GM23338 (cell line): ENCODE results near the gene DOCK1. TPM values are rescaled to one million over a fixed set of nuclear protein-coding genes. Genes with fewer than 3 reads are reported as not detected.

Source experiments
- ATAC-seq: fragments of 200-7000 bp; cut with Tn5 transposase; 3 replicates; pipeline ENCODE4 v1.9.1; 2020
- DNase-seq: peaks from one replicate; pipeline ENCODE4 v3.0.0-alpha.2; 2015; ENCODE audit warnings: low spot score
- H2AFZ ChIP-seq: fragments of 200-600 bp; sonication (generic); 2 replicates; pipeline ENCODE4 v1.8.0; 2016; ENCODE audit warnings: antibody characterized with exemption, mild to moderate bottlenecking, moderate library complexity
- H3F3A ChIP-seq: fragments of 200-600 bp; sonication (generic); replicated peaks from 2 replicates; pipeline ENCODE4 v1.8.0; 2017; ENCODE audit warnings: antibody characterized with exemption, mixed run types, low read depth
- H3K27ac ChIP-seq: fragments of 200-600 bp; sonication (generic); 2 replicates; pipeline ENCODE4 v1.6.1; 2016; ENCODE audit warnings: low read depth
- H3K27me3 ChIP-seq: fragments of 200-600 bp; sonication (generic); 2 replicates; pipeline ENCODE4 v1.8.0; 2016; ENCODE audit warnings: mild to moderate bottlenecking, mixed run types, moderate library complexity; ENCODE audit not compliant: insufficient read depth
- H3K36me3 ChIP-seq: fragments of 200-600 bp; sonication (generic); 2 replicates; pipeline ENCODE4 v1.8.0; 2016; ENCODE audit warnings: mild to moderate bottlenecking; ENCODE audit not compliant: insufficient read depth
- H3K4me1 ChIP-seq: fragments of 200-600 bp; sonication (generic); 2 replicates; pipeline ENCODE4 v1.8.0; 2016; ENCODE audit warnings: mild to moderate bottlenecking, moderate library complexity; ENCODE audit not compliant: insufficient read depth
- H3K4me2 ChIP-seq: fragments of 200-600 bp; sonication (generic); 2 replicates; pipeline ENCODE4 v1.7.1; 2017; ENCODE audit warnings: mixed run types
- H3K4me3 ChIP-seq: fragments of 200-600 bp; sonication (generic); 2 replicates; pipeline ENCODE4 v1.6.1; 2016; ENCODE audit warnings: mixed run types
- H3K79me2 ChIP-seq: fragments of 200-600 bp; sonication (generic); replicated peaks from 2 replicates; pipeline ENCODE4 v1.8.0; 2017; ENCODE audit warnings: mild to moderate bottlenecking; ENCODE audit not compliant: insufficient read depth
- H3K9me2 ChIP-seq: fragments of 200-600 bp; sonication (generic); 2 replicates; pipeline ENCODE4 v1.8.0; 2017; ENCODE audit not compliant: insufficient read depth
- H4K20me1 ChIP-seq: fragments of 200-600 bp; sonication (generic); replicated peaks from 2 replicates; pipeline ENCODE4 v1.8.0; 2017; ENCODE audit warnings: mild to moderate bottlenecking; ENCODE audit not compliant: insufficient read depth
- H3K27ac Mint-ChIP-seq: 2 replicates; pipeline ENCODE4 v1.8.0; 2020; ENCODE audit warnings: inconsistent platforms, mild to moderate bottlenecking, moderate library complexity, mixed read lengths
- H3K27me3 Mint-ChIP-seq: 3 replicates; pipeline ENCODE4 v1.8.0; 2022; ENCODE audit warnings: low read depth, mild to moderate bottlenecking, moderate library complexity, mixed read lengths, inconsistent platforms; ENCODE audit not compliant: insufficient read depth, poor library complexity
- H3K36me3 Mint-ChIP-seq: 3 replicates; pipeline ENCODE4 v1.8.0; 2021; ENCODE audit warnings: low read depth, mild to moderate bottlenecking, inconsistent platforms, moderate library complexity, mixed read lengths
- H3K4me1 Mint-ChIP-seq: 3 replicates; pipeline ENCODE4 v1.8.0; 2020; ENCODE audit warnings: mild to moderate bottlenecking, inconsistent platforms, mixed read lengths
- H3K4me3 Mint-ChIP-seq: 3 replicates; pipeline ENCODE4 v1.8.0; 2021; ENCODE audit warnings: moderate library complexity, mild to moderate bottlenecking, inconsistent platforms, mixed read lengths
- H3K9me3 Mint-ChIP-seq: 3 replicates; pipeline ENCODE4 v1.8.0; 2020; ENCODE audit warnings: moderate library complexity, mild to moderate bottlenecking, inconsistent platforms, mixed read lengths
- CREB1 ChIP-seq: fragments of 250-450 bp; sonication (Bioruptor Pico); IDR thresholded peaks from 2 replicates; pipeline ENCODE4 v1.5.0; 2020; ENCODE audit warnings: low read depth, mild to moderate bottlenecking, moderate library complexity
- CTCF ChIP-seq, 2 experiments: fragments of 200-600 bp in 1 of 2; sonication (generic) in 1 of 2; conservative IDR thresholded peaks; 2 replicates each; pipeline versions ENCODE4 v1.5.1 to v1.6.1; 2016 to 2017; ENCODE audit warnings: antibody characterized with exemption in 2 of 2, low read depth in 2 of 2, mild to moderate bottlenecking in 2 of 2, moderate library complexity in 1 of 2
- EZH2 ChIP-seq: fragments of 200-600 bp; sonication (generic); IDR thresholded peaks from one replicate; pipeline ENCODE4 v1.8.0; 2017; ENCODE audit warnings: antibody characterized with exemption, mild to moderate bottlenecking, low read depth; ENCODE audit not compliant: unreplicated experiment
- EZH2phosphoT487 ChIP-seq: fragments of 200-600 bp; sonication (generic); IDR thresholded peaks from one replicate; pipeline ENCODE4 v1.8.1; 2018; ENCODE audit warnings: antibody characterized with exemption; ENCODE audit not compliant: unreplicated experiment
- JUNB ChIP-seq: IDR thresholded peaks from one replicate; pipeline ENCODE4 v1.6.1; 2016; ENCODE audit warnings: antibody characterized with exemption; ENCODE audit not compliant: unreplicated experiment
- NANOG ChIP-seq: IDR thresholded peaks from 2 replicates; pipeline ENCODE4 v1.6.1; 2016; ENCODE audit warnings: antibody characterized with exemption, borderline replicate concordance
- POLR2AphosphoS5 ChIP-seq: IDR thresholded peaks from 2 replicates; pipeline ENCODE4 v1.6.1; 2016; ENCODE audit warnings: antibody characterized with exemption, low read depth
- STAT1 ChIP-seq: IDR thresholded peaks from one replicate; pipeline ENCODE4 v1.6.1; 2016; ENCODE audit warnings: antibody characterized with exemption; ENCODE audit not compliant: unreplicated experiment
- ZNF114 ChIP-seq: fragments of 250-450 bp; sonication (Bioruptor Pico); IDR thresholded peaks from 2 replicates; pipeline ENCODE4 v1.5.0; 2020; ENCODE audit warnings: mild to moderate bottlenecking, moderate library complexity
- ZNF331 ChIP-seq: fragments of 250-450 bp; sonication (Bioruptor Pico); IDR thresholded peaks from 2 replicates; pipeline ENCODE4 v1.5.0; 2020; ENCODE audit warnings: low read depth, mild to moderate bottlenecking, moderate library complexity
- polyA plus RNA-seq: library from polyadenylated mRNA; unstranded; fragments of >200 nt; fragmentation: Nextera tagmentation; extraction: Ambion mirVana; gene quantifications from 2 replicates; pipeline ENCODE4 v1.2.1, GENCODE V29; 2016
- total RNA-seq: library from RNA; depleted of rRNA; stranded (reverse); fragments of >200 nt; shearing (Covaris generic); gene quantifications from 2 replicates; pipeline ENCODE4 v1.2.3, GENCODE V29; 2014
- TF ChIP-seq, protein P1 (sequence below): IDR thresholded peaks from 2 replicates; pipeline ENCODE4 v1.6.1; 2016; ENCODE audit warnings: antibody characterized with exemption
- TF ChIP-seq, protein P2 (sequence below): fragments of 250-450 bp; sonication (Bioruptor Pico); IDR thresholded peaks from 2 replicates; pipeline ENCODE4 v1.5.0; 2020; ENCODE audit warnings: mild to moderate bottlenecking, moderate library complexity
- TF ChIP-seq, protein P3 (sequence below): IDR thresholded peaks from one replicate; pipeline ENCODE4 v1.6.1; 2018; ENCODE audit warnings: antibody characterized with exemption; ENCODE audit not compliant: unreplicated experiment

Gene DOCK1
- total and polyA plus RNA-seq, 2 experiments from 2014 or later = 13.2 to 55.3 TPM

GRCh38 chr10:127358337-127358736 lies 453.1 kb downstream of the DOCK1 start (continued):
- TF ChIP-seq, protein P1, sequence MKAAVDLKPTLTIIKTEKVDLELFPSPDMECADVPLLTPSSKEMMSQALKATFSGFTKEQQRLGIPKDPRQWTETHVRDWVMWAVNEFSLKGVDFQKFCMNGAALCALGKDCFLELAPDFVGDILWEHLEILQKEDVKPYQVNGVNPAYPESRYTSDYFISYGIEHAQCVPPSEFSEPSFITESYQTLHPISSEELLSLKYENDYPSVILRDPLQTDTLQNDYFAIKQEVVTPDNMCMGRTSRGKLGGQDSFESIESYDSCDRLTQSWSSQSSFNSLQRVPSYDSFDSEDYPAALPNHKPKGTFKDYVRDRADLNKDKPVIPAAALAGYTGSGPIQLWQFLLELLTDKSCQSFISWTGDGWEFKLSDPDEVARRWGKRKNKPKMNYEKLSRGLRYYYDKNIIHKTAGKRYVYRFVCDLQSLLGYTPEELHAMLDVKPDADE = no peak
- TF ChIP-seq, protein P2, sequence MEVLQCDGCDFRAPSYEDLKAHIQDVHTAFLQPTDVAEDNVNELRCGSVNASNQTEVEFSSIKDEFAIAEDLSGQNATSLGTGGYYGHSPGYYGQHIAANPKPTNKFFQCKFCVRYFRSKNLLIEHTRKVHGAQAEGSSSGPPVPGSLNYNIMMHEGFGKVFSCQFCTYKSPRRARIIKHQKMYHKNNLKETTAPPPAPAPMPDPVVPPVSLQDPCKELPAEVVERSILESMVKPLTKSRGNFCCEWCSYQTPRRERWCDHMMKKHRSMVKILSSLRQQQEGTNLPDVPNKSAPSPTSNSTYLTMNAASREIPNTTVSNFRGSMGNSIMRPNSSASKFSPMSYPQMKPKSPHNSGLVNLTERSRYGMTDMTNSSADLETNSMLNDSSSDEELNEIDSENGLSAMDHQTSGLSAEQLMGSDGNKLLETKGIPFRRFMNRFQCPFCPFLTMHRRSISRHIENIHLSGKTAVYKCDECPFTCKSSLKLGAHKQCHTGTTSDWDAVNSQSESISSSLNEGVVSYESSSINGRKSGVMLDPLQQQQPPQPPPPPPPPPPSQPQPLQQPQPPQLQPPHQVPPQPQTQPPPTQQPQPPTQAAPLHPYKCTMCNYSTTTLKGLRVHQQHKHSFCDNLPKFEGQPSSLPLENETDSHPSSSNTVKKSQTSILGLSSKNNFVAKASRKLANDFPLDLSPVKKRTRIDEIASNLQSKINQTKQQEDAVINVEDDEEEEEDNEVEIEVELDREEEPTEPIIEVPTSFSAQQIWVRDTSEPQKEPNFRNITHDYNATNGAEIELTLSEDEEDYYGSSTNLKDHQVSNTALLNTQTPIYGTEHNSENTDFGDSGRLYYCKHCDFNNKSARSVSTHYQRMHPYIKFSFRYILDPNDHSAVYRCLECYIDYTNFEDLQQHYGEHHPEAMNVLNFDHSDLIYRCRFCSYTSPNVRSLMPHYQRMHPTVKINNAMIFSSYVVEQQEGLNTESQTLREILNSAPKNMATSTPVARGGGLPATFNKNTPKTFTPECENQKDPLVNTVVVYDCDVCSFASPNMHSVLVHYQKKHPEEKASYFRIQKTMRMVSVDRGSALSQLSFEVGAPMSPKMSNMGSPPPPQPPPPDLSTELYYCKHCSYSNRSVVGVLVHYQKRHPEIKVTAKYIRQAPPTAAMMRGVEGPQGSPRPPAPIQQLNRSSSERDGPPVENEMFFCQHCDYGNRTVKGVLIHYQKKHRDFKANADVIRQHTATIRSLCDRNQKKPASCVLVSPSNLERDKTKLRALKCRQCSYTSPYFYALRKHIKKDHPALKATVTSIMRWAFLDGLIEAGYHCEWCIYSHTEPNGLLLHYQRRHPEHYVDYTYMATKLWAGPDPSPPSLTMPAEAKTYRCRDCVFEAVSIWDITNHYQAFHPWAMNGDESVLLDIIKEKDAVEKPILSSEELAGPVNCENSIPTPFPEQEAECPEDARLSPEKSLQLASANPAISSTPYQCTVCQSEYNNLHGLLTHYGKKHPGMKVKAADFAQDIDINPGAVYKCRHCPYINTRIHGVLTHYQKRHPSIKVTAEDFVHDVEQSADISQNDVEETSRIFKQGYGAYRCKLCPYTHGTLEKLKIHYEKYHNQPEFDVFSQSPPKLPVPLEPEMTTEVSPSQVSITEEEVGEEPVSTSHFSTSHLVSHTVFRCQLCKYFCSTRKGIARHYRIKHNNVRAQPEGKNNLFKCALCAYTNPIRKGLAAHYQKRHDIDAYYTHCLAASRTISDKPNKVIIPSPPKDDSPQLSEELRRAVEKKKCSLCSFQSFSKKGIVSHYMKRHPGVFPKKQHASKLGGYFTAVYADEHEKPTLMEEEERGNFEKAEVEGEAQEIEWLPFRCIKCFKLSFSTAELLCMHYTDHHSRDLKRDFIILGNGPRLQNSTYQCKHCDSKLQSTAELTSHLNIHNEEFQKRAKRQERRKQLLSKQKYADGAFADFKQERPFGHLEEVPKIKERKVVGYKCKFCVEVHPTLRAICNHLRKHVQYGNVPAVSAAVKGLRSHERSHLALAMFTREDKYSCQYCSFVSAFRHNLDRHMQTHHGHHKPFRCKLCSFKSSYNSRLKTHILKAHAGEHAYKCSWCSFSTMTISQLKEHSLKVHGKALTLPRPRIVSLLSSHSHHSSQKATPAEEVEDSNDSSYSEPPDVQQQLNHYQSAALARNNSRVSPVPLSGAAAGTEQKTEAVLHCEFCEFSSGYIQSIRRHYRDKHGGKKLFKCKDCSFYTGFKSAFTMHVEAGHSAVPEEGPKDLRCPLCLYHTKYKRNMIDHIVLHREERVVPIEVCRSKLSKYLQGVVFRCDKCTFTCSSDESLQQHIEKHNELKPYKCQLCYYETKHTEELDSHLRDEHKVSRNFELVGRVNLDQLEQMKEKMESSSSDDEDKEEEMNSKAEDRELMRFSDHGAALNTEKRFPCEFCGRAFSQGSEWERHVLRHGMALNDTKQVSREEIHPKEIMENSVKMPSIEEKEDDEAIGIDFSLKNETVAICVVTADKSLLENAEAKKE (CRISPR knock-in tag) = no peak
- TF ChIP-seq CREB1 (CRISPR knock-in tag) = no peak
- no peak for TF ChIP-seq STAT1
- no peak for TF ChIP-seq NANOG
- no peak for TF ChIP-seq EZH2
- no peak for TF ChIP-seq JUNB
- TF ChIP-seq ZNF331 (CRISPR knock-in tag) = no peak
- no peak for TF ChIP-seq EZH2phosphoT487

- no peaks in the 10 kb centered on the region for H3K9me3 Mint-ChIP-seq
- ATAC-seq (no peak), DNase-seq (no peak)
- H3K79me2 ChIP-seq = no peaks in the 10 kb centered on the region
- no peaks in the 10 kb centered on the region for H3K4me1 ChIP-seq
- H3K27me3 Mint-ChIP-seq = no peaks in the 10 kb centered on the region
- no peaks in the 10 kb centered on the region for H3F3A ChIP-seq
- H3K4me3 Mint-ChIP-seq = no peak overlapping the region
- no peak overlapping the region for H3K4me3 ChIP-seq
- no peak overlapping the region for H3K4me2 ChIP-seq
- H3K36me3 Mint-ChIP-seq = peaks cover 2% of the 10 kb centered on the region; the same call in 1 of the 3 replicates
- H3K27me3 ChIP-seq = no peaks in the 10 kb centered on the region
- H3K4me1 Mint-ChIP-seq = peaks cover 5% of the 10 kb centered on the region; the same call in 2 of the 3 replicates
- no peaks in the 10 kb centered on the region for H3K9me2 ChIP-seq
- no peak overlapping the region for H2AFZ ChIP-seq
- H3K36me3 ChIP-seq = no peaks in the 10 kb centered on the region
- no peak overlapping the region for H3K27ac ChIP-seq
- H3K27ac Mint-ChIP-seq = no peak overlapping the region
- H4K20me1 ChIP-seq = no peaks in the 10 kb centered on the region
- TF ChIP-seq, protein P3, sequence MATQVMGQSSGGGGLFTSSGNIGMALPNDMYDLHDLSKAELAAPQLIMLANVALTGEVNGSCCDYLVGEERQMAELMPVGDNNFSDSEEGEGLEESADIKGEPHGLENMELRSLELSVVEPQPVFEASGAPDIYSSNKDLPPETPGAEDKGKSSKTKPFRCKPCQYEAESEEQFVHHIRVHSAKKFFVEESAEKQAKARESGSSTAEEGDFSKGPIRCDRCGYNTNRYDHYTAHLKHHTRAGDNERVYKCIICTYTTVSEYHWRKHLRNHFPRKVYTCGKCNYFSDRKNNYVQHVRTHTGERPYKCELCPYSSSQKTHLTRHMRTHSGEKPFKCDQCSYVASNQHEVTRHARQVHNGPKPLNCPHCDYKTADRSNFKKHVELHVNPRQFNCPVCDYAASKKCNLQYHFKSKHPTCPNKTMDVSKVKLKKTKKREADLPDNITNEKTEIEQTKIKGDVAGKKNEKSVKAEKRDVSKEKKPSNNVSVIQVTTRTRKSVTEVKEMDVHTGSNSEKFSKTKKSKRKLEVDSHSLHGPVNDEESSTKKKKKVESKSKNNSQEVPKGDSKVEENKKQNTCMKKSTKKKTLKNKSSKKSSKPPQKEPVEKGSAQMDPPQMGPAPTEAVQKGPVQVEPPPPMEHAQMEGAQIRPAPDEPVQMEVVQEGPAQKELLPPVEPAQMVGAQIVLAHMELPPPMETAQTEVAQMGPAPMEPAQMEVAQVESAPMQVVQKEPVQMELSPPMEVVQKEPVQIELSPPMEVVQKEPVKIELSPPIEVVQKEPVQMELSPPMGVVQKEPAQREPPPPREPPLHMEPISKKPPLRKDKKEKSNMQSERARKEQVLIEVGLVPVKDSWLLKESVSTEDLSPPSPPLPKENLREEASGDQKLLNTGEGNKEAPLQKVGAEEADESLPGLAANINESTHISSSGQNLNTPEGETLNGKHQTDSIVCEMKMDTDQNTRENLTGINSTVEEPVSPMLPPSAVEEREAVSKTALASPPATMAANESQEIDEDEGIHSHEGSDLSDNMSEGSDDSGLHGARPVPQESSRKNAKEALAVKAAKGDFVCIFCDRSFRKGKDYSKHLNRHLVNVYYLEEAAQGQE = no peak
- TF ChIP-seq JUNB = no peak
- no peak for TF ChIP-seq ZNF331 (CRISPR knock-in tag)
- TF ChIP-seq EZH2phosphoT487 = no peak
- TF ChIP-seq CTCF (conservative IDR thresholded peaks at IDR 0.05; ENCODE audit: low read depth in 2 of 2) = no peak
- TF ChIP-seq EZH2 = no peak
- no peak for TF ChIP-seq POLR2AphosphoS5
- TF ChIP-seq STAT1 = no peak
- no peak for TF ChIP-seq ZNF114 (CRISPR knock-in tag)
- TF ChIP-seq NANOG = no peak
- no peak for TF ChIP-seq CREB1 (CRISPR knock-in tag)
Measured at GRCh38 chr10:127364034-127364433, 458.8 kb downstream of the DOCK1 start.
